ENCODE measurements around the gene ROR1. TPM values are rescaled to one million over a fixed set of nuclear protein-coding genes. Genes with fewer than 3 reads are reported as not detected.

Gene ROR1
- total and polyA plus RNA-seq, 2 of the 13 experiments (the other 11 are each of a cell fraction or from before 2014, with no cell fraction given) = 0.58 to 2.3 TPM

DNA sequence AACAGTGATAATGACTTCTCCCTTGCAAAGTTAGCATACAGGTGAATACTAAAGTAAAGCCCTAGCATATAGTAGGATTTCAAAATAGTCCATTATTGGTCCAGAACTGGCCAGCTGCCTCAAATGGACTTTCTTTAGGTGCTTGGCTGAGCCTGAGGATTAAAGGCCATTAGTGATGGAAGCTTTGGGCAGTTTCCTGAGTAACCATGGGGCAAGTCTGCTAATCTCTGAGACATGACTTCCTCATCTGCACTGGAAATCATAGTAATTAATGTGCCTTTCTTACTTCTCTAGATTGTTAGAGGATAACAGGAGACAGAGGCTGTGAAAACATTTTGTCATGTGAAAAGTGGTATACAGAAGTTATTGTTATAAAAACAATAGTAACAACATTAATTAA is 273.1 kb downstream of the ROR1 start (continued):
- TF ChIP-seq, protein P1, sequence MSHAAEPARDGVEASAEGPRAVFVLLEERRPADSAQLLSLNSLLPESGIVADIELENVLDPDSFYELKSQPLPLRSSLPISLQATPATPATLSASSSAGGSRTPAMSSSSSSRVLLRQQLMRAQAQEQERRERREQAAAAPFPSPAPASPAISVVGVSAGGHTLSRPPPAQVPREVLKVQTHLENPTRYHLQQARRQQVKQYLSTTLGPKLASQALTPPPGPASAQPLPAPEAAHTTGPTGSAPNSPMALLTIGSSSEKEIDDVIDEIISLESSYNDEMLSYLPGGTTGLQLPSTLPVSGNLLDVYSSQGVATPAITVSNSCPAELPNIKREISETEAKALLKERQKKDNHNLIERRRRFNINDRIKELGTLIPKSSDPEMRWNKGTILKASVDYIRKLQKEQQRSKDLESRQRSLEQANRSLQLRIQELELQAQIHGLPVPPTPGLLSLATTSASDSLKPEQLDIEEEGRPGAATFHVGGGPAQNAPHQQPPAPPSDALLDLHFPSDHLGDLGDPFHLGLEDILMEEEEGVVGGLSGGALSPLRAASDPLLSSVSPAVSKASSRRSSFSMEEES (CRISPR knock-in tag; IDR thresholded peaks at IDR 0.05) = no peak
- no peak for TF ChIP-seq GATAD1 (CRISPR knock-in tag; IDR thresholded peaks at IDR 0.05)
- no peak for TF ChIP-seq AKAP8 (CRISPR knock-in tag; IDR thresholded peaks at IDR 0.05)
- no peak for TF ChIP-seq CHD4 (IDR thresholded peaks at IDR 0.05; ENCODE audit: borderline replicate concordance, low read length)
- no peak for TF ChIP-seq ZNF766 (CRISPR knock-in tag; IDR thresholded peaks at IDR 0.05; ENCODE audit: borderline replicate concordance)
- TF ChIP-seq ZNF256 (CRISPR knock-in tag; conservative IDR thresholded peaks at IDR 0.05) = no peak

DNA sequence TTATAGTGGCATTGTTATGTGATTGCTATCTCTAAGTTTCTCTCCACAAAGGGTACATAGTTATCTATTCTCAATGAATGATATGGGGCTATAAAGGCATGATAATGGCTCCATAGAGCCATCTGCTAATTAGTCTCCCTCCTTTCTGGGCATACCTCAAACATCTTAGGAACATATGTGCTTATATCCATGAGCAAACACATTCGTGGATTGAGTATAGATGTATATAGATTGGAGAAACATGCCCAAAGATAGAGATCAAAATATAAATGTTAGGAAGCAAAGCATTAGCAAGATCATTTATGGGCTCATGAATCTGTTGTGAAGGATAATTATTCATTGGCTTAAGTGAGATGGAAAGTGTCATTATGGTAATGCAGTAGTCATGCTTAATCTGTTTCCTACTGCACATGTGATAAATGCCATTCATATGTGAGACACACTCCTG is 273.8 kb downstream of the ROR1 start:
- Histone ChIP-seq H3K9ac (ENCODE audit: insufficient read depth, low read depth, low read length) (no peak overlapping the region), H4K20me1 (ENCODE audit: insufficient read depth, low read length) (no peaks in the 10 kb centered on the region), H3K27me3 (ENCODE audit: control insufficient read depth in 1 of 2, insufficient read depth in 2 of 2, low read length in 2 of 2) (no peaks in the 10 kb centered on the region; a peak in 1 of 5 replicates), H3K36me3 (replicated peaks in 1 of 2; ENCODE audit: control insufficient read depth in 1 of 2, insufficient read depth in 2 of 2, low read length in 2 of 2) (no peaks in the 10 kb centered on the region), H3K4me1 (ENCODE audit: insufficient read depth, low read length) (no peaks in the 10 kb centered on the region), H3K79me2 (ENCODE audit: insufficient read depth, low read length) (no peaks in the 10 kb centered on the region), H3K4me3 (replicated peaks in 1 of 3; ENCODE audit: insufficient read depth in 1 of 3, low read depth in 2 of 3, low read length in 3 of 3) (no peak overlapping the region), H2AFZ (ENCODE audit: low read length) (no peak overlapping the region), H3K9me3 (ENCODE audit: low read length) (no peaks in the 10 kb centered on the region), H3K4me2 (ENCODE audit: low read depth, low read length) (no peak overlapping the region), H3K27ac (ENCODE audit: extremely low read length, insufficient read depth, low read length) (no peak overlapping the region)
- in situ Hi-C loops (cut with HindIII; ENCODE audit: extremely low pct_ligation_motif_present, low pct_unique_long_range_greater_than_20kb) (no loop called here), intact Hi-C loops (cut with micrococcal nuclease; ENCODE audit: unreplicated experiment) (no loop called here)
- POLR2A ChIA-PET = no interaction called here
- ATAC-seq = no peak
- TF ChIP-seq CHD2 (IDR thresholded peaks at IDR 0.05; ENCODE audit: low read depth, low read length) (no peak), KAT8 (CRISPR knock-in tag; IDR thresholded peaks at IDR 0.05) (no peak), AKAP8 (CRISPR knock-in tag; IDR thresholded peaks at IDR 0.05) (no peak), ZNF720 (CRISPR knock-in tag; IDR thresholded peaks at IDR 0.05) (no peak), KDM3A (CRISPR knock-in tag; IDR thresholded peaks at IDR 0.05; ENCODE audit: low read depth) (no peak), ZNF34 (CRISPR knock-in tag; IDR thresholded peaks at IDR 0.05; ENCODE audit: borderline replicate concordance) (no peak), ZNF232 (CRISPR knock-in tag; IDR thresholded peaks at IDR 0.05; ENCODE audit: borderline replicate concordance) (no peak), TBX2 (CRISPR knock-in tag; IDR thresholded peaks at IDR 0.05; ENCODE audit: borderline replicate concordance) (no peak), ZFP37 (CRISPR knock-in tag; IDR thresholded peaks at IDR 0.05; ENCODE audit: borderline replicate concordance) (no peak), ZFP36L2 (CRISPR knock-in tag; IDR thresholded peaks at IDR 0.05) (no peak)
- TF ChIP-seq, protein P2, sequence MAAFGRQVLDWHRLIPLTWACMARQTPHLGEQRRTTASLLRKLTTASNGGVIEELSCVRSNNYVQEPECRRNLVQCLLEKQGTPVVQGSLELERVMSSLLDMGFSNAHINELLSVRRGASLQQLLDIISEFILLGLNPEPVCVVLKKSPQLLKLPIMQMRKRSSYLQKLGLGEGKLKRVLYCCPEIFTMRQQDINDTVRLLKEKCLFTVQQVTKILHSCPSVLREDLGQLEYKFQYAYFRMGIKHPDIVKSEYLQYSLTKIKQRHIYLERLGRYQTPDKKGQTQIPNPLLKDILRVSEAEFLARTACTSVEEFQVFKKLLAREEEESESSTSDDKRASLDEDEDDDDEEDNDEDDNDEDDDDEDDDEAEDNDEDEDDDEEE (CRISPR knock-in tag; IDR thresholded peaks at IDR 0.05) = no peak
- TF ChIP-seq, protein P3, sequence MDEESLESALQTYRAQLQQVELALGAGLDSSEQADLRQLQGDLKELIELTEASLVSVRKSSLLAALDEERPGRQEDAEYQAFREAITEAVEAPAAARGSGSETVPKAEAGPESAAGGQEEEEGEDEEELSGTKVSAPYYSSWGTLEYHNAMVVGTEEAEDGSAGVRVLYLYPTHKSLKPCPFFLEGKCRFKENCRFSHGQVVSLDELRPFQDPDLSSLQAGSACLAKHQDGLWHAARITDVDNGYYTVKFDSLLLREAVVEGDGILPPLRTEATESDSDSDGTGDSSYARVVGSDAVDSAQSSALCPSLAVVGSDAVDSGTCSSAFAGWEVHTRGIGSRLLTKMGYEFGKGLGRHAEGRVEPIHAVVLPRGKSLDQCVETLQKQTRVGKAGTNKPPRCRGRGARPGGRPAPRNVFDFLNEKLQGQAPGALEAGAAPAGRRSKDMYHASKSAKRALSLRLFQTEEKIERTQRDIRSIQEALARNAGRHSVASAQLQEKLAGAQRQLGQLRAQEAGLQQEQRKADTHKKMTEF (CRISPR knock-in tag; IDR thresholded peaks at IDR 0.05) = no peak
- CTCF ChIA-PET (ENCODE audit: low intra/inter-chr PET ratio, low total read pairs) = no interaction called here
- no TSS peak for BruUV-seq (replicated peaks)
- WGBS (ENCODE audit: low lambda C conversion rate) = 10% methylated on average over 1 of the region's 1 CpG
- no peak for DNase-seq (ENCODE audit: low spot score)
- no peak for FAIRE-seq

All from HepG2 (cell line).